ENCODE results near the gene ATP9B.

Gene ATP9B

DNA sequence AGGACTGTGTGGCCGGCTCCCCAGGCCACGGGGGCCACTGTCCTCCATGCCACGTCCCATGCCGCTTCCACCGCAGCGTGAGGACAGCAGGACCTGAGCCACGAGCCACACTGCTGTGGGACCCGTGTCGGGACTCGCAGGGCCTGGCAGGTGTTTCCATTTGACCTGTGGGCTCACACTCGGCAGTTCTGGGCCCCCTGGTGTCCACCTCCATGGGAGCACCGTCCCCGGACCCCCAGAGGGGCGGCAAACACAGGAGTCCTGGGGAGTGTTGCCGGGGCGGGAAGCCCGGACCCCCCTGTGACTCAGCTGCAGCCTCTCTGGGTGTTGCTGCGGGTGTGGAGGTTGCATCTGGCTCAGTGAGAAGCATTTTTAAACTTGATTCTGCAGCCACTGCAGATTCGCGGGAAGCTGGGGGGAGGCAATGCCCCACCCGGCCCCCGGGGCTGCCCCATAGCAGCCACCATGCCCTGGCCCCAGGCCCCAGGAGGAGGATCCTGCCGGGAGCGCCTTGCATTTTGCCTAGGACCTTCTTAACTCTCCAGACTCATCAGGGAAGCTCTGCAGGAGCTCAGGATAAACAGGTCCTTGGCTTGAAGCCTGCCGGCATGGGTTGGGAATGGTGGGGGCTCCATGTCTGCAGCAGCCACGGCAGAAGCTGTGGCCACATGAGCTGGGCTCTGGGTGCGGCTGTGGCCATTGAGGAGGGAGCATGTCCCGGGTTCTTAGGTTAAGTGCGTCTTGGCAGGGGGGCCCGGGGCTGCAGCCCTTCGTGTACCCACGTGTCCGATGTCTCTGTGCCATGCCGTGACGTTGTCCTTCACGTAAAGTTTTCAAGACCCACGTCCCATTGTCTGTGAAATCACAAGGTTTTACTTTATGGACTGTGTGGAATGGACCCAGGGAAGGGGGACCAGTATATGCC lies 357.4 kb downstream of the ATP9B start:
- Histone ChIP-seq H3K36me3 (ENCODE audit: control insufficient read depth, low read depth, low read length) (no peaks in the 10 kb centered on the region), H3K9ac (ENCODE audit: low read length) (no peak overlapping the region), H3K9me3 (ENCODE audit: control insufficient read depth, low read depth, low read length) (no peaks in the 10 kb centered on the region), H3K4me3 (ENCODE audit: low read length) (no peak overlapping the region), H3K27me3 (ENCODE audit: control insufficient read depth, insufficient read depth, low read length) (no peaks in the 10 kb centered on the region), H3K4me1 (ENCODE audit: control insufficient read depth, low read depth, low read length) (no peaks in the 10 kb centered on the region), H3K27ac (ENCODE audit: low read length) (no peak overlapping the region)

DNA sequence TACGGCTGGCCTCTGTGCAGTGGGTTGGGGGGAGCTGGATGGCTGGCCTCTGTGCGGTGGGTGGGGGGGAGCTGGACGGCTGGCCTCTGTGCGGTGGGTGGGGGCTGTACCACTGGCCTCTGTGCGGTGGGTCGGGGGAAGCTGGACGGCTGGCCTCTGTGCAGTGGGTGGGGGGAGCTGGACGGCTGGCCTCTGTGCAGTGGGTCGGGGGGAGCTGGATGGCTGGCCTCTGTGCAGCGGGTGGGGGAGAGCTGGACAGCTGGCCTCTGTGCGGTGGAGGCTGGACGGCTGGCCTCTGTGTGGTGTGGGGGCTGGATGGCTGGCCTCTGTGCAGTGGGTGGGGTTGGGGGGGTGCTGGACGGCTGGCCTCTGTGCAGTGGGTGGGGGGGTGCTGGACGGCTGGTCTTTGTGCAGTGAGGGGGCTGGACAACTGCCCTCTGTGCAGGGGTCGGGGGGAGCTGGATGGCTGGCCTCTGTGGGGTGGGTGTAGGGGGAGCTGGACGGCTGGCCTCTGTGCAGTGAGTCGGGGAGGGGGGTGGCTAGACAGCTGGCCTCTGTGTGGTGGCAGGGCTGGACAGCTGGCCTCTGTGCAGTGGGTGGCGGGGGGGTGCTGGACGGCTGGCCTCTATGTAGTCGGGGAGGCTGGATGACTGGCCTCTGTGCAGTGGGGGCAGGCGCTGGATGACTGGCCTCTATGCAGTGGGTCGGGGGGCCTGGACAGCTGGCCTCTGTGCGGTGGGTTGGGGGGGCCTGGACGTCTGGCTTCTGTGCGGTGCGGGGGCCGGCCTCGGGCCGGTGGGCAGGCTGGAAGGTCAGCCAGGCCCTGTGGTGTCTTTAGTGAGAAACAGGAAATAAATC lies 358.4 kb downstream of the ATP9B start:
- Histone ChIP-seq H3K27me3 (ENCODE audit: control insufficient read depth, insufficient read depth, low read length) (no peaks in the 10 kb centered on the region), H3K4me1 (ENCODE audit: control insufficient read depth, low read depth, low read length) (no peaks in the 10 kb centered on the region), H3K9me3 (ENCODE audit: control insufficient read depth, low read depth, low read length) (no peaks in the 10 kb centered on the region), H3K36me3 (ENCODE audit: control insufficient read depth, low read depth, low read length) (no peaks in the 10 kb centered on the region), H3K9ac (ENCODE audit: low read length) (no peak overlapping the region), H3K4me3 (ENCODE audit: low read length) (no peak overlapping the region), H3K27ac (ENCODE audit: low read length) (no peak overlapping the region)
